ENCODE measurements around the gene SYT11. TPM values are rescaled to one million over a fixed set of nuclear protein-coding genes. Genes with fewer than 3 reads are reported as not detected.

SYT11 gene
- total and polyA plus RNA-seq, 10 of the 15 experiments (the other 5 are each of a cell fraction or from before 2014, with no cell fraction given) = 7.7 to 21.2 (median 13.5) TPM

GRCh38 chr1:155934097-155934935, 74.9 kb downstream of the SYT11 start, which contains the start of gene KHDC4:
KHDC4 (minus strand) TSS chr1:155934413; CDS start chr1:155934373, 40 bp downstream.
- WGBS (ENCODE audit: insufficient coverage, insufficient replicate concordance, low lambda C conversion rate, missing lambda C conversion rate) = under 1% methylated on average over 49 of the region's 50 CpGs
- in situ Hi-C loops (cut with MboI) = loop anchor here (5.0 kb wide), 1 partner anchor 133 kb away; no protein-coding TSS in a partner anchor
- peak; percentile 92 for ATAC-seq
- TF ChIP-seq MLLT1 (IDR thresholded peaks at IDR 0.05) (peak; percentile 82), SREBF1 (IDR thresholded peaks at IDR 0.05; ENCODE audit: low read length) (peak; percentile 64), HDAC2 (IDR thresholded peaks at IDR 0.05) (no peak), ZNF24 (IDR thresholded peaks at IDR 0.05) (no peak), KLF5 (IDR thresholded peaks at IDR 0.05; ENCODE audit: partially characterized antibody) (peak; percentile 44), RB1 (IDR thresholded peaks at IDR 0.05; ENCODE audit: borderline replicate concordance) (peak; percentile 71; the same call in 1 of the 2 replicates), PKNOX1 (IDR thresholded peaks at IDR 0.05) (peak; percentile 95), SMARCA5 (IDR thresholded peaks at IDR 0.05) (peak; percentile 77; the same call in 1 of the 2 replicates), NFYB (IDR thresholded peaks at IDR 0.05; ENCODE audit: insufficient read depth, low read depth, low read length) (peak; percentile 60), RAD21 (IDR thresholded peaks at IDR 0.05; ENCODE audit: insufficient read depth, low read depth, low read length) (0 out of 2 replicates have a peak, but pooled peaks have one; percentile 8), ZNF207 (IDR thresholded peaks at IDR 0.05; ENCODE audit: borderline replicate concordance) (0 out of 2 replicates have a peak, but pooled peaks have one; percentile 46), CREB1 (IDR thresholded peaks at IDR 0.05; ENCODE audit: low read depth) (peak; percentile 94), CEBPZ (IDR thresholded peaks at IDR 0.05; ENCODE audit: low read depth, low read length) (peak; percentile 70), HCFC1 (IDR thresholded peaks at IDR 0.05; ENCODE audit: low read length) (peak; percentile 77), SIX5 (IDR thresholded peaks at IDR 0.05; ENCODE audit: low read depth, low read length, severe bottlenecking) (peak; percentile 71), HDGF (IDR thresholded peaks at IDR 0.05) (peak; percentile 85; the same call in 1 of the 2 replicates)

More at GRCh38 chr1:155934097-155934935, 74.9 kb downstream of the SYT11 start, which contains the start of gene KHDC4:
- peaks cover 13% of the 10 kb centered on the region for H3K4me1 ChIP-seq (ENCODE audit: control insufficient read depth, insufficient read depth, low read length)
- peak within 1 kb of the TSS; percentile 89 for H3K9ac ChIP-seq (ENCODE audit: control insufficient read depth, insufficient read depth, low read length)
- peak within 1 kb of the TSS; percentile 80 for H2AFZ ChIP-seq (ENCODE audit: control insufficient read depth, low read depth, low read length)
- peaks cover 51% of the 10 kb centered on the region for H3K79me2 ChIP-seq (ENCODE audit: control insufficient read depth, insufficient read depth, low read length)
- ChIA-PET CTCF (interaction anchor here (0.6 to 6.4 kb wide), 14 partner anchors 10 to 683 kb away, joined by 3 to 84 read pairs (median 4); partner anchors contain the start of genes SSR2 and SYT11), SMC1A (ENCODE audit: uncharacterized antibody, unreplicated experiment) (interaction anchor here (0.6 to 6.0 kb wide), 17 partner anchors 11 to 131 kb away, joined by 3 to 51 read pairs (median 5); partner anchors contain the start of genes GON4L and SYT11), RAD21 (ENCODE audit: unreplicated experiment) (interaction anchor here (0.6 to 6.4 kb wide), 12 partner anchors 8 to 131 kb away, joined by 3 to 49 read pairs (median 4); partner anchors contain the start of genes ARHGEF2 and SYT11), POLR2A (interaction anchor here (0.5 to 4.2 kb wide), 16 partner anchors 10 to 260 kb away, joined by 3 to 78 read pairs (median 5); partner anchors contain the start of genes ARHGEF2, GON4L, RIT1 and SYT11)
- intact Hi-C loops (cut with micrococcal nuclease; ENCODE audit: unreplicated experiment) = loop anchor here (2.0 kb wide), 2 partner anchors 78 kb away; partner anchors contain the start of gene GON4L
- H3K27me3 ChIP-seq (replicated peaks in 1 of 2; ENCODE audit: control insufficient read depth in 2 of 2, insufficient read depth in 2 of 2, low read length in 1 of 2) = no peaks in the 10 kb centered on the region
- peak within 1 kb of the TSS; percentile 96 for H3K4me2 ChIP-seq (ENCODE audit: control insufficient read depth, insufficient read depth)
- H3K9me3 ChIP-seq (replicated peaks; ENCODE audit: control insufficient read depth, insufficient read depth, low read length) = no peaks in the 10 kb centered on the region
- H3K27ac ChIP-seq (ENCODE audit: control insufficient read depth, insufficient read depth) = peak within 1 kb of the TSS; percentile 87
- H4K20me1 ChIP-seq (ENCODE audit: control insufficient read depth, insufficient read depth) = peaks cover 5% of the 10 kb centered on the region; the same call in 1 of the 2 replicates
- H3K36me3 ChIP-seq (ENCODE audit: control insufficient read depth in 2 of 2, insufficient read depth in 2 of 2, low read length in 1 of 2) = peaks cover 2 to 19% of the 10 kb centered on the region in 2 experiments
- DNase-seq (ENCODE audit: low read depth, low spot score) (peak; percentile 99), FAIRE-seq (peak; percentile 99)
- BruUV-seq (replicated peaks) = no TSS peak
- H3K4me3 ChIP-seq = peak within 1 kb of the TSS; percentile 99

Data from GM12878 (cell line).